HepG2 (cell line): ENCODE data around the gene CCDC157. TPM values are rescaled to one million over a fixed set of nuclear protein-coding genes. Genes with fewer than 3 reads are reported as not detected.

Experiments
- ARID2 ChIP-seq: sonication (generic); formaldehyde crosslinking; IDR thresholded peaks from 2 replicates; pipeline ENCODE4 v1.8.1; 2022; ENCODE audit warnings: mild to moderate bottlenecking, missing genetic modification reagents, borderline replicate concordance
- GFI1 ChIP-seq: sonication (generic); formaldehyde crosslinking; IDR thresholded peaks from 2 replicates; pipeline ENCODE4 v1.5.0; 2020; ENCODE audit warnings: missing genetic modification reagents, mild to moderate bottlenecking, borderline replicate concordance
- HMGA1 ChIP-seq: sonication (generic); formaldehyde crosslinking; conservative IDR thresholded peaks from 2 replicates; pipeline ENCODE4 v1.4.0; 2020; ENCODE audit warnings: missing genetic modification reagents
- KDM5B ChIP-seq: sonication (generic); formaldehyde crosslinking; IDR thresholded peaks from 2 replicates; pipeline ENCODE4 v1.4.0; 2020; ENCODE audit warnings: missing genetic modification reagents, mild to moderate bottlenecking, borderline replicate concordance
- NKX3-1 ChIP-seq: sonication (generic); formaldehyde crosslinking; IDR thresholded peaks from 2 replicates; pipeline ENCODE4 v1.5.0; 2020; ENCODE audit warnings: missing genetic modification reagents
- PCBP2 ChIP-seq: fragments of 200-400 bp; formaldehyde crosslinking; optimal IDR thresholded peaks from 2 replicates; pipeline ENCODE3; 2018; ENCODE audit warnings: low read length, low read depth; ENCODE audit not compliant: poor library complexity, severe bottlenecking
- REXO4 ChIP-seq: sonication (generic); formaldehyde crosslinking; IDR thresholded peaks from 2 replicates; pipeline ENCODE4 v1.8.0; 2022; ENCODE audit warnings: missing genetic modification reagents, mild to moderate bottlenecking, borderline replicate concordance
- RFX5 ChIP-seq: IDR thresholded peaks from 2 replicates; pipeline ENCODE4 v1.6.1; 2011; ENCODE audit warnings: low read depth, low read length, improper control_type of control experiment
- SIN3B ChIP-seq: fragments of 150-350 bp; IDR thresholded peaks from 2 replicates; pipeline ENCODE4 v1.6.1; 2014; ENCODE audit warnings: low read length
- YY1 ChIP-seq: IDR thresholded peaks from 2 replicates; pipeline ENCODE4 v1.6.1; 2011; ENCODE audit warnings: low read length, low read depth, moderate library complexity, mild to moderate bottlenecking; ENCODE audit not compliant: insufficient read depth, insufficient replicate concordance
- ZBTB3 ChIP-seq: sonication (generic); formaldehyde crosslinking; IDR thresholded peaks from 2 replicates; pipeline ENCODE4 v1.4.0; 2020; ENCODE audit warnings: low read depth, mild to moderate bottlenecking, moderate library complexity, missing genetic modification reagents, borderline replicate concordance
- ZBTB8A ChIP-seq: sonication (generic); formaldehyde crosslinking; IDR thresholded peaks from 2 replicates; pipeline ENCODE4 v1.4.0; 2020; ENCODE audit warnings: mild to moderate bottlenecking, low read depth, missing genetic modification reagents, borderline replicate concordance
- ZNF296 ChIP-seq: sonication (generic); formaldehyde crosslinking; conservative IDR thresholded peaks from 2 replicates; pipeline ENCODE4 v1.5.0; 2020; ENCODE audit warnings: mild to moderate bottlenecking, missing genetic modification reagents
- ZNF432 ChIP-seq: sonication (generic); formaldehyde crosslinking; IDR thresholded peaks from 2 replicates; pipeline ENCODE4 v1.5.0; 2020; ENCODE audit warnings: missing genetic modification reagents, mild to moderate bottlenecking, borderline replicate concordance
- ZNF678 ChIP-seq: sonication (generic); formaldehyde crosslinking; IDR thresholded peaks from 2 replicates; pipeline ENCODE4 v1.4.0; 2020; ENCODE audit warnings: mild to moderate bottlenecking, missing genetic modification reagents
- ZNF772 ChIP-seq: sonication (generic); formaldehyde crosslinking; IDR thresholded peaks from 2 replicates; pipeline ENCODE4 v1.5.0; 2020; ENCODE audit warnings: mild to moderate bottlenecking, missing genetic modification reagents
- ZNF879 ChIP-seq: sonication (generic); formaldehyde crosslinking; IDR thresholded peaks from 2 replicates; pipeline ENCODE4 v1.8.1; 2023; ENCODE audit warnings: missing genetic modification reagents
- polyA plus RNA-seq, 8 experiments: library from polyadenylated mRNA; depleted of rRNA in 3 of 8; stranded (reverse) in 7 of 8; unstranded in 1 of 8; fragments of >200 nt; fragmentation: Illumina TruSeq in 4 of 8; extraction: Trizol in 4 of 8; gene quantifications; 2 replicates each; pipeline versions ENCODE4 v1.2.1 to v1.2.3, GENCODE V29; 2011 to 2016; ENCODE audit warnings: low read depth in 4 of 8, missing spikeins in 1 of 8, mixed read lengths in 1 of 8; ENCODE audit not compliant: insufficient read depth in 1 of 8
- total RNA-seq, 5 experiments: library from RNA; depleted of rRNA; stranded (reverse); fragments of >200 nt; fragmentation: Illumina TruSeq; extraction: Trizol; gene quantifications; 2 replicates each; pipeline ENCODE4 v1.2.3, GENCODE V29; 2016; ENCODE audit warnings: low read depth in 1 of 5
- TF ChIP-seq, protein P1 (sequence below): sonication (generic); formaldehyde crosslinking; IDR thresholded peaks from 2 replicates; pipeline ENCODE4 v1.5.0; 2020; ENCODE audit warnings: missing genetic modification reagents
- TF ChIP-seq, protein P2 (sequence below): sonication (generic); formaldehyde crosslinking; IDR thresholded peaks from 2 replicates; pipeline ENCODE4 v1.5.0; 2020; ENCODE audit warnings: missing genetic modification reagents
- TF ChIP-seq, protein P3 (sequence below): sonication (generic); formaldehyde crosslinking; IDR thresholded peaks from 2 replicates; pipeline ENCODE4 v1.4.0; 2020; ENCODE audit warnings: missing genetic modification reagents
- TF ChIP-seq, protein P4 (sequence below): sonication (generic); formaldehyde crosslinking; conservative IDR thresholded peaks from 2 replicates; pipeline ENCODE4 v1.4.0; 2020; ENCODE audit warnings: mild to moderate bottlenecking, missing genetic modification reagents, moderate library complexity
- TF ChIP-seq, protein P5 (sequence below): sonication (generic); formaldehyde crosslinking; IDR thresholded peaks from 2 replicates; pipeline ENCODE4 v1.4.0; 2020; ENCODE audit warnings: mild to moderate bottlenecking, missing genetic modification reagents

CCDC157 gene
- total and polyA plus RNA-seq, 2 of the 13 experiments (the other 11 are each of a cell fraction or from before 2014, with no cell fraction given): 1.4 to 1.6 TPM

DNA sequence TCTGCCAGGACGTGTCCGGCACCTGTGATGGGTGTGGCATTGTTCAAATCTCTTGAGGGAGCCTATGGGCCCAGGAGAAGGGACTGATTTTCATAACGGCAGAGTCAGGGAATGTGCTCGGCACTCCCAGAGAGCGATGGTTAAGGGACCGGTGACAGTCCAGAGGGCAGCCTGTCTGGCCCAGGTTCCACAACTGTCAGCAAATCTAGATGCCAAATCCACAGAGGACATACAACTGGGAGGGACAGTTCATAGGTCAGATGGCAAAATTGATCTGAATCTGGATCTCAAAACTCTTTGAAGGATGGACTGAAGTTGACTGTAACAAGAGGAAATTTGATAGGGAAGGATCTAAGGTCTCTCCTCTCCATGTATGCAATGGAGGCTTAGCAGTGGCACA is 47.5 kb downstream of the CCDC157 start (continued):
- no peak for TF ChIP-seq ZBTB3 (CRISPR knock-in tag)
- no peak for TF ChIP-seq ZNF296 (CRISPR knock-in tag)
- no peak for TF ChIP-seq REXO4
- no peak for TF ChIP-seq ZNF432
- TF ChIP-seq ZNF678 (CRISPR knock-in tag): no peak
- no peak for TF ChIP-seq ZBTB8A (CRISPR knock-in tag)
- TF ChIP-seq SIN3B: no peak
- TF ChIP-seq, protein P1, sequence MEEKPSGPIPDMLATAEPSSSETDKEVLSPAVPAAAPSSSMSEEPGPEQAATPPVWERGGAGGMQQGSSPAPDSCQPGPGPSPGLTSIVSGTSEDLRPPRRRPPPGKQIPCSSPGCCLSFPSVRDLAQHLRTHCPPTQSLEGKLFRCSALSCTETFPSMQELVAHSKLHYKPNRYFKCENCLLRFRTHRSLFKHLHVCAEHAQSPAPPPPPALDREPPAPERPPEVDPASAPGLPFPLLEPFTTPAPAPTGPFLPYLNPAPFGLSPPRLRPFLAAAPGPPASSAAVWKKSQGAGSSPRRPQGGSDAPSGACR (CRISPR knock-in tag): no peak
- no peak for TF ChIP-seq YY1
- TF ChIP-seq KDM5B (CRISPR knock-in tag): no peak
- no peak for TF ChIP-seq NKX3-1
- TF ChIP-seq RFX5: no peak
- TF ChIP-seq ZNF772 (CRISPR knock-in tag): no peak
- TF ChIP-seq, protein P2, sequence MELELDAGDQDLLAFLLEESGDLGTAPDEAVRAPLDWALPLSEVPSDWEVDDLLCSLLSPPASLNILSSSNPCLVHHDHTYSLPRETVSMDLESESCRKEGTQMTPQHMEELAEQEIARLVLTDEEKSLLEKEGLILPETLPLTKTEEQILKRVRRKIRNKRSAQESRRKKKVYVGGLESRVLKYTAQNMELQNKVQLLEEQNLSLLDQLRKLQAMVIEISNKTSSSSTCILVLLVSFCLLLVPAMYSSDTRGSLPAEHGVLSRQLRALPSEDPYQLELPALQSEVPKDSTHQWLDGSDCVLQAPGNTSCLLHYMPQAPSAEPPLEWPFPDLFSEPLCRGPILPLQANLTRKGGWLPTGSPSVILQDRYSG (CRISPR knock-in tag): no peak
- TF ChIP-seq, protein P3, sequence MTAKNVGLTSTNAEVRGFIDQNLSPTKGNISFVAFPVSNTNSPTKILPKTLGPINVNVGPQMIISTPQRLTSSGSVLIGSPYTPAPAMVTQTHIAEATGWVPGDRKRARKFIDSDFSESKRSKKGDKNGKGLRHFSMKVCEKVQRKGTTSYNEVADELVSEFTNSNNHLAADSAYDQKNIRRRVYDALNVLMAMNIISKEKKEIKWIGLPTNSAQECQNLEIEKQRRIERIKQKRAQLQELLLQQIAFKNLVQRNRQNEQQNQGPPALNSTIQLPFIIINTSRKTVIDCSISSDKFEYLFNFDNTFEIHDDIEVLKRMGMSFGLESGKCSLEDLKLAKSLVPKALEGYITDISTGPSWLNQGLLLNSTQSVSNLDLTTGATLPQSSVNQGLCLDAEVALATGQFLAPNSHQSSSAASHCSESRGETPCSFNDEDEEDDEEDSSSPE (CRISPR knock-in tag): no peak
- TF ChIP-seq, protein P4, sequence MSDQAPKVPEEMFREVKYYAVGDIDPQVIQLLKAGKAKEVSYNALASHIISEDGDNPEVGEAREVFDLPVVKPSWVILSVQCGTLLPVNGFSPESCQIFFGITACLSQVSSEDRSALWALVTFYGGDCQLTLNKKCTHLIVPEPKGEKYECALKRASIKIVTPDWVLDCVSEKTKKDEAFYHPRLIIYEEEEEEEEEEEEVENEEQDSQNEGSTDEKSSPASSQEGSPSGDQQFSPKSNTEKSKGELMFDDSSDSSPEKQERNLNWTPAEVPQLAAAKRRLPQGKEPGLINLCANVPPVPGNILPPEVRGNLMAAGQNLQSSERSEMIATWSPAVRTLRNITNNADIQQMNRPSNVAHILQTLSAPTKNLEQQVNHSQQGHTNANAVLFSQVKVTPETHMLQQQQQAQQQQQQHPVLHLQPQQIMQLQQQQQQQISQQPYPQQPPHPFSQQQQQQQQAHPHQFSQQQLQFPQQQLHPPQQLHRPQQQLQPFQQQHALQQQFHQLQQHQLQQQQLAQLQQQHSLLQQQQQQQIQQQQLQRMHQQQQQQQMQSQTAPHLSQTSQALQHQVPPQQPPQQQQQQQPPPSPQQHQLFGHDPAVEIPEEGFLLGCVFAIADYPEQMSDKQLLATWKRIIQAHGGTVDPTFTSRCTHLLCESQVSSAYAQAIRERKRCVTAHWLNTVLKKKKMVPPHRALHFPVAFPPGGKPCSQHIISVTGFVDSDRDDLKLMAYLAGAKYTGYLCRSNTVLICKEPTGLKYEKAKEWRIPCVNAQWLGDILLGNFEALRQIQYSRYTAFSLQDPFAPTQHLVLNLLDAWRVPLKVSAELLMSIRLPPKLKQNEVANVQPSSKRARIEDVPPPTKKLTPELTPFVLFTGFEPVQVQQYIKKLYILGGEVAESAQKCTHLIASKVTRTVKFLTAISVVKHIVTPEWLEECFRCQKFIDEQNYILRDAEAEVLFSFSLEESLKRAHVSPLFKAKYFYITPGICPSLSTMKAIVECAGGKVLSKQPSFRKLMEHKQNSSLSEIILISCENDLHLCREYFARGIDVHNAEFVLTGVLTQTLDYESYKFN (CRISPR knock-in tag): peak; percentile 77
- TF ChIP-seq, protein P5, sequence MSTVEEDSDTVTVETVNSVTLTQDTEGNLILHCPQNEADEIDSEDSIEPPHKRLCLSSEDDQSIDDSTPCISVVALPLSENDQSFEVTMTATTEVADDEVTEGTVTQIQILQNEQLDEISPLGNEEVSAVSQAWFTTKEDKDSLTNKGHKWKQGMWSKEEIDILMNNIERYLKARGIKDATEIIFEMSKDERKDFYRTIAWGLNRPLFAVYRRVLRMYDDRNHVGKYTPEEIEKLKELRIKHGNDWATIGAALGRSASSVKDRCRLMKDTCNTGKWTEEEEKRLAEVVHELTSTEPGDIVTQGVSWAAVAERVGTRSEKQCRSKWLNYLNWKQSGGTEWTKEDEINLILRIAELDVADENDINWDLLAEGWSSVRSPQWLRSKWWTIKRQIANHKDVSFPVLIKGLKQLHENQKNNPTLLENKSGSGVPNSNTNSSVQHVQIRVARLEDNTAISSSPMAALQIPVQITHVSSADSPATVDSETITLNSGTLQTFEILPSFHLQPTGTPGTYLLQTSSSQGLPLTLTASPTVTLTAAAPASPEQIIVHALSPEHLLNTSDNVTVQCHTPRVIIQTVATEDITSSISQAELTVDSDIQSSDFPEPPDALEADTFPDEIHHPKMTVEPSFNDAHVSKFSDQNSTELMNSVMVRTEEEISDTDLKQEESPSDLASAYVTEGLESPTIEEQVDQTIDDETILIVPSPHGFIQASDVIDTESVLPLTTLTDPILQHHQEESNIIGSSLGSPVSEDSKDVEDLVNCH (CRISPR knock-in tag): no peak
- no peak for TF ChIP-seq HMGA1 (CRISPR knock-in tag)
- no peak for TF ChIP-seq ARID2 (CRISPR knock-in tag)
- 0 out of 2 replicates have a peak, but pooled peaks have one; percentile 20 for TF ChIP-seq GFI1 (CRISPR knock-in tag)
- no peak for TF ChIP-seq PCBP2
- no peak for TF ChIP-seq ZNF879 (CRISPR knock-in tag)
